Adrenal gland (tissue), 12 donors: Measurements from ENCODE around the gene RTL10. TPM values are rescaled to one million over a fixed set of nuclear protein-coding genes. Genes with fewer than 3 reads are reported as not detected.

ENCODE experiments used
- DNase-seq, 7 donors: peaks; one replicate each; pipeline ENCODE4 v3.0.0-alpha.2; 2019 to 2020
- H3K27ac ChIP-seq, 5 donors: fragments of 200-600 bp; sonication (generic) in 4 of 5; 1 replicate in 3 of 5; 2 replicates in 2 of 5; pipeline versions ENCODE4 v1.5.1 to v1.8.0; 2016 to 2020; ENCODE audit warnings: mild to moderate bottlenecking in 1 of 5
- H3K27me3 ChIP-seq: fragments of 200-600 bp; 2 replicates; pipeline ENCODE4 v1.8.0; 2021
- H3K36me3 ChIP-seq, 2 donors: fragments of 200-600 bp; replicated peaks in 1 of 2; 1 replicate in 1 of 2; 2 replicates in 1 of 2; pipeline versions ENCODE4 v1.5.1 to v1.8.0; 2018 to 2022
- H3K4me1 ChIP-seq, 2 donors: fragments of 200-600 bp; replicated peaks in 1 of 2; 1 replicate in 1 of 2; 2 replicates in 1 of 2; pipeline versions ENCODE4 v1.5.1 to v1.8.0; 2018 to 2021
- H3K4me3 ChIP-seq, 4 donors: fragments of 200-600 bp; sonication (generic) in 3 of 4; one replicate each; pipeline ENCODE4 v1.5.1; 2016 to 2018
- H3K9me3 ChIP-seq, 3 donors: fragments of 200-600 bp; sonication (generic) in 1 of 3; replicated peaks in 1 of 3; 1 replicate in 2 of 3; 2 replicates in 1 of 3; pipeline versions ENCODE4 v1.5.1 to v1.8.0; 2016 to 2021
- CTCF ChIP-seq, 6 experiments: fragments of 450-650 bp in 4 of 6; fragments of 200-600 bp in 2 of 6; sonication (generic) in 1 of 6; IDR thresholded peaks; 1 replicate in 5 of 6; 2 replicates in 1 of 6; pipeline versions ENCODE4 v1.5.1 to v1.8.0; 2016 to 2021; ENCODE audit warnings: antibody characterized with exemption in 6 of 6, mild to moderate bottlenecking in 2 of 6, moderate library complexity in 1 of 6
- POLR2A ChIP-seq, 2 donors: fragments of 450-650 bp; IDR thresholded peaks; one replicate each; pipeline ENCODE4 v1.6.1; 2017; ENCODE audit warnings: antibody characterized with exemption in 2 of 2, mild to moderate bottlenecking in 2 of 2, moderate library complexity in 1 of 2
- WGBS, 4 donors: extraction: QIAGEN DNeasy Blood & Tissue Kit in 2 of 4; methylation state at CpG; one replicate each; pipeline versions ENCODE4 v1.1.5 to v1.1.7; 2013 to 2017; 5-methylcytosine and 5-hydroxymethylcytosine counted together
- intact Hi-C, 2 donors: fragments of 100-400 bp; cut with DNase I; formaldehyde crosslinking; loops; one replicate each; pipeline versions ENCODE4 v1.14.1 to v1.15.0; 2022 to 2023
- polyA plus RNA-seq, 3 donors: library from polyadenylated mRNA; stranded (reverse); fragments of 200-250 nt in 2 of 3; fragments of 350-450 nt in 1 of 3; fragmentation: Illumina TruSeq in 1 of 3; extraction: RNeasy Lipid Tissue Mini Kit (QIAGEN cat#74804) in 1 of 3; gene quantifications; one replicate each; pipeline ENCODE4 v1.2.3, GENCODE V29; 2013 to 2014
- total RNA-seq, 9 donors: library from RNA; depleted of rRNA in 4 of 9; stranded (reverse); fragments of >200 nt in 4 of 9; fragments of 120-200 nt in 1 of 9; fragmentation: NEBNext Ultra II Directional in 1 of 9; extraction: Animal tissue kit (Norgen Biotek cat#: 25700) in 1 of 9; gene quantifications; one replicate each; pipeline versions ENCODE4 v1.1.0 to v1.2.4, GENCODE V29; 2013 to 2023
- donor health status: healthy with polysubstance abuse.
- donor health status: Bipolar disorder and iron deficiency.
- donor health status: DM: yes; HTN: yes; CAD: no.
- donor health status: DM: no; HTN: no; CAD: no.
- donor health status: DM: no; HTN: no; CAD: no.
- donor health status: DM: yes; HTN: yes; CAD: no.

RTL10 gene
- total and polyA plus RNA-seq, 12 donors = 5.5 to 17.5 (median 11.7) TPM

GRCh38 chr22:19903031-19903430 lies 48.4 kb upstream of the RTL10 start:
- Histone ChIP-seq H3K36me3 (peaks cover 0 to 12% of the 10 kb centered on the region in 2 donors), H3K27me3 (no peaks in the 10 kb centered on the region), H3K4me3 (no peak overlapping the region), H3K9me3 (no peaks in the 10 kb centered on the region), H3K4me1 (no peaks in the 10 kb centered on the region), H3K27ac (no peak overlapping the region)
- 92 to 100% (median 95%) methylated on average over 5 to 9 of the region's 9 CpGs for WGBS, 4 donors
- no peak for DNase-seq
- intact Hi-C loops = no loop called here
- TF ChIP-seq CTCF (IDR thresholded peaks at IDR 0.05) (no peak), POLR2A (IDR thresholded peaks at IDR 0.05) (no peak)

GRCh38 chr22:19902245-19902715 lies 47.6 kb upstream of the RTL10 start:
- Histone ChIP-seq H3K9me3 (no peaks in the 10 kb centered on the region), H3K4me3 (no peak overlapping the region), H3K27me3 (no peaks in the 10 kb centered on the region), H3K27ac (no peak overlapping the region), H3K4me1 (no peaks in the 10 kb centered on the region), H3K36me3 (peaks cover 0 to 15% of the 10 kb centered on the region in 2 donors)
- no peak for DNase-seq
- 94 to 100% (median 96%) methylated on average over 1 to 7 of the region's 7 CpGs for WGBS, 4 donors
- intact Hi-C loops = no loop called here
- no peak for TF ChIP-seq CTCF (IDR thresholded peaks at IDR 0.05)
- TF ChIP-seq POLR2A (IDR thresholded peaks at IDR 0.05) = no peak

- Histone ChIP-seq H3K27ac (no peak overlapping the region), H3K27me3 (no peaks in the 10 kb centered on the region), H3K4me3 (no peak overlapping the region), H3K36me3 (peaks cover 0 to 15% of the 10 kb centered on the region in 2 donors), H3K9me3 (no peaks in the 10 kb centered on the region), H3K4me1 (no peaks in the 10 kb centered on the region)
- TF ChIP-seq CTCF (IDR thresholded peaks at IDR 0.05) (no peak), POLR2A (IDR thresholded peaks at IDR 0.05) (no peak)
- DNase-seq = no peak
- whole genome bisulfite sequencing, 4 donors = 88 to 95% (median 94%) methylated on average over 9 to 11 of the region's 11 CpGs
- intact Hi-C loops = no loop called here
Measured at GRCh38 chr22:19901577-19902244, 47.0 kb upstream of the RTL10 start.

- Histone ChIP-seq H3K4me1 (no peaks in the 10 kb centered on the region), H3K4me3 (no peak overlapping the region), H3K9me3 (no peaks in the 10 kb centered on the region), H3K27ac (no peak overlapping the region), H3K27me3 (no peaks in the 10 kb centered on the region), H3K36me3 (peaks cover 0 to 15% of the 10 kb centered on the region in 2 donors)
- DNase-seq = no peak
- no peak for TF ChIP-seq CTCF (IDR thresholded peaks at IDR 0.05)
- no peak for TF ChIP-seq POLR2A (IDR thresholded peaks at IDR 0.05)
- intact Hi-C loops = no loop called here
- 76 to 90% (median 82%) methylated on average over 8 to 13 of the region's 13 CpGs for WGBS, 4 donors
Measured at GRCh38 chr22:19900707-19901436, 46.2 kb upstream of the RTL10 start.
